ENCODE results near the gene MYH10. TPM values are rescaled to one million over a fixed set of nuclear protein-coding genes. Genes with fewer than 3 reads are reported as not detected.

The MYH10 gene
- total RNA-seq, 1 donor from 2014 or later: 49.7 TPM

GRCh38 chr17:8496081-8496480 lies 134.4 kb downstream of the MYH10 start:
- peaks cover 92% of the 10 kb centered on the region for H3K36me3 ChIP-seq
- H3K9me3 ChIP-seq (replicated peaks): no peaks in the 10 kb centered on the region
- no peak for TF ChIP-seq CTCF (IDR thresholded peaks at IDR 0.05; ENCODE audit: borderline replicate concordance)
- intact Hi-C loops (cut with micrococcal nuclease): no loop called here
- H3K4me3 ChIP-seq: no peak overlapping the region
- no peak for DNase-seq
- H3K27me3 ChIP-seq (ENCODE audit: low read depth): no peaks in the 10 kb centered on the region
- no peaks in the 10 kb centered on the region for H3K4me1 ChIP-seq
- H3K27ac ChIP-seq (replicated peaks): no peak overlapping the region

- Histone ChIP-seq H3K27ac (replicated peaks) (no peak overlapping the region), H3K27me3 (ENCODE audit: low read depth) (no peaks in the 10 kb centered on the region), H3K36me3 (peaks cover 89% of the 10 kb centered on the region), H3K4me3 (no peak overlapping the region), H3K4me1 (no peaks in the 10 kb centered on the region), H3K9me3 (replicated peaks) (no peaks in the 10 kb centered on the region)
- intact Hi-C loops (cut with micrococcal nuclease): no loop called here
- no peak for DNase-seq
- no peak for TF ChIP-seq CTCF (IDR thresholded peaks at IDR 0.05; ENCODE audit: borderline replicate concordance)
Measured at GRCh38 chr17:8494506-8495111, 135.9 kb downstream of the MYH10 start.

- no peak for TF ChIP-seq CTCF (IDR thresholded peaks at IDR 0.05; ENCODE audit: borderline replicate concordance)
- Histone ChIP-seq H3K4me3 (no peak overlapping the region), H3K9me3 (replicated peaks) (no peaks in the 10 kb centered on the region), H3K36me3 (peaks cover 83% of the 10 kb centered on the region), H3K27ac (replicated peaks) (no peak overlapping the region), H3K4me1 (peaks cover 3% of the 10 kb centered on the region), H3K27me3 (ENCODE audit: low read depth) (no peaks in the 10 kb centered on the region)
- intact Hi-C loops (cut with micrococcal nuclease): no loop called here
- DNase-seq: no peak
Measured at GRCh38 chr17:8494021-8494420, 136.5 kb downstream of the MYH10 start.

- TF ChIP-seq CTCF (IDR thresholded peaks at IDR 0.05; ENCODE audit: borderline replicate concordance): no peak
- Histone ChIP-seq H3K4me1 (peaks cover 6% of the 10 kb centered on the region), H3K4me3 (no peak overlapping the region), H3K9me3 (replicated peaks) (no peaks in the 10 kb centered on the region), H3K27me3 (ENCODE audit: low read depth) (no peaks in the 10 kb centered on the region), H3K27ac (replicated peaks) (no peak overlapping the region), H3K36me3 (peaks cover 81% of the 10 kb centered on the region)
- no peak for DNase-seq
- intact Hi-C loops (cut with micrococcal nuclease): no loop called here
Measured at GRCh38 chr17:8492121-8492520, 138.4 kb downstream of the MYH10 start.

- intact Hi-C loops (cut with micrococcal nuclease): no loop called here
- Histone ChIP-seq H3K9me3 (replicated peaks) (no peaks in the 10 kb centered on the region), H3K27me3 (ENCODE audit: low read depth) (no peaks in the 10 kb centered on the region), H3K4me1 (peaks cover 6% of the 10 kb centered on the region), H3K4me3 (no peak overlapping the region), H3K27ac (replicated peaks) (no peak overlapping the region), H3K36me3 (peaks cover 81% of the 10 kb centered on the region)
- DNase-seq: no peak
- TF ChIP-seq CTCF (IDR thresholded peaks at IDR 0.05; ENCODE audit: borderline replicate concordance): no peak
Measured at GRCh38 chr17:8490256-8491023, 140.1 kb downstream of the MYH10 start.
